ENCODE measurements around the gene SMIM36. TPM values are rescaled to one million over a fixed set of nuclear protein-coding genes. Genes with fewer than 3 reads are reported as not detected.

The SMIM36 gene
- total RNA-seq, 4 donors from 2014 or later = not detected

GRCh38 chr17:55546481-55546880 is 35.2 kb upstream of the SMIM36 start:
- no peak overlapping the region for H3K27ac ChIP-seq (replicated peaks in 1 of 4)

GRCh38 chr17:55545806-55546205 is 34.6 kb upstream of the SMIM36 start:
- no peaks in the 10 kb centered on the region for H3K9me3 ChIP-seq
- H3K27me3 ChIP-seq = no peaks in the 10 kb centered on the region
- intact Hi-C loops (cut with DNase I) = no loop called here
- H3K36me3 ChIP-seq = no peaks in the 10 kb centered on the region
- WGBS = 83% methylated on average over 6 of the region's 6 CpGs
- H3K4me3 ChIP-seq = no peak overlapping the region
- no peak overlapping the region for H3K27ac ChIP-seq (replicated peaks in 1 of 4)
- no peaks in the 10 kb centered on the region for H3K4me1 ChIP-seq
- DNase-seq (ENCODE audit: extremely low spot score) = no peak
- TF ChIP-seq POLR2AphosphoS5 (IDR thresholded peaks at IDR 0.05) (no peak), POLR2A (IDR thresholded peaks at IDR 0.05; ENCODE audit: low read depth) (no peak), CTCF (IDR thresholded peaks at IDR 0.05) (no peak), EP300 (IDR thresholded peaks at IDR 0.05) (no peak)

More at GRCh38 chr17:55546481-55546880, 35.2 kb upstream of the SMIM36 start:
- TF ChIP-seq EP300 (IDR thresholded peaks at IDR 0.05) (no peak), POLR2AphosphoS5 (IDR thresholded peaks at IDR 0.05) (no peak), POLR2A (IDR thresholded peaks at IDR 0.05; ENCODE audit: low read depth) (no peak), CTCF (IDR thresholded peaks at IDR 0.05) (no peak)
- Histone ChIP-seq H3K36me3 (no peaks in the 10 kb centered on the region), H3K9me3 (no peaks in the 10 kb centered on the region), H3K4me1 (no peaks in the 10 kb centered on the region), H3K27me3 (no peaks in the 10 kb centered on the region), H3K4me3 (no peak overlapping the region)
- intact Hi-C loops (cut with DNase I) = no loop called here
- 88% methylated on average over 2 of the region's 2 CpGs for WGBS
- DNase-seq (ENCODE audit: extremely low spot score) = no peak

- H3K4me3 ChIP-seq = no peak overlapping the region
- intact Hi-C loops (cut with DNase I) = no loop called here
- H3K36me3 ChIP-seq = no peaks in the 10 kb centered on the region
- H3K27me3 ChIP-seq = no peaks in the 10 kb centered on the region
- DNase-seq (ENCODE audit: extremely low spot score) = no peak
- H3K27ac ChIP-seq (replicated peaks in 1 of 4) = no peak overlapping the region
- no peaks in the 10 kb centered on the region for H3K9me3 ChIP-seq
- peaks cover 0 to 3% (median 0%) of the 10 kb centered on the region in 4 donors for H3K4me1 ChIP-seq
- no peak for TF ChIP-seq EP300 (IDR thresholded peaks at IDR 0.05)
- TF ChIP-seq POLR2A (IDR thresholded peaks at IDR 0.05; ENCODE audit: low read depth) = no peak
- TF ChIP-seq POLR2AphosphoS5 (IDR thresholded peaks at IDR 0.05) = no peak
- no peak for TF ChIP-seq CTCF (IDR thresholded peaks at IDR 0.05)
Observed at GRCh38 chr17:55543709-55544108, 32.5 kb upstream of the SMIM36 start.

- WGBS = 43% methylated on average over 4 of the region's 4 CpGs
- no peaks in the 10 kb centered on the region for H3K36me3 ChIP-seq
- no peak overlapping the region for H3K27ac ChIP-seq (replicated peaks in 1 of 4)
- intact Hi-C loops (cut with DNase I) = no loop called here
- peaks cover 0 to 3% (median 0%) of the 10 kb centered on the region in 4 donors for H3K4me1 ChIP-seq
- H3K4me3 ChIP-seq = no peak overlapping the region
- no peaks in the 10 kb centered on the region for H3K9me3 ChIP-seq
- H3K27me3 ChIP-seq = no peaks in the 10 kb centered on the region
- DNase-seq (ENCODE audit: extremely low spot score) = no peak
- no peak for TF ChIP-seq POLR2A (IDR thresholded peaks at IDR 0.05; ENCODE audit: low read depth)
Observed at GRCh38 chr17:55540414-55541091, 29.3 kb upstream of the SMIM36 start.

- no peaks in the 10 kb centered on the region for H3K27me3 ChIP-seq
- H3K36me3 ChIP-seq = no peaks in the 10 kb centered on the region
- no peak overlapping the region for H3K27ac ChIP-seq (replicated peaks in 1 of 4)
- intact Hi-C loops (cut with DNase I) = no loop called here
- no peak overlapping the region for H3K4me3 ChIP-seq
- no peak for DNase-seq (ENCODE audit: extremely low spot score)
- WGBS = 81% methylated on average over 1 of the region's 1 CpG
- TF ChIP-seq POLR2AphosphoS5 (IDR thresholded peaks at IDR 0.05) (no peak), CTCF (IDR thresholded peaks at IDR 0.05) (no peak), POLR2A (IDR thresholded peaks at IDR 0.05; ENCODE audit: low read depth) (no peak), EP300 (IDR thresholded peaks at IDR 0.05) (no peak)
- peaks cover 0 to 3% (median 0%) of the 10 kb centered on the region in 4 donors for H3K4me1 ChIP-seq
- no peaks in the 10 kb centered on the region for H3K9me3 ChIP-seq
Observed at GRCh38 chr17:55536205-55536604, 25.0 kb upstream of the SMIM36 start.
